Uterus (tissue), 2 donors: ENCODE measurements around the gene CFAP161.

Experiments
- POLR2A ChIP-seq, 2 donors: fragments of 450-650 bp; IDR thresholded peaks; one replicate each; pipeline ENCODE4 v1.6.1; 2016; ENCODE audit warnings: antibody characterized with exemption in 2 of 2, mild to moderate bottlenecking in 1 of 2, moderate library complexity in 1 of 2
- TF ChIP-seq, protein P1 (sequence below), 4 experiments: fragments of 200-600 bp in 2 of 4; fragments of 450-650 bp in 2 of 4; sonication (generic) in 2 of 4; IDR thresholded peaks; one replicate each; pipeline ENCODE4 v1.5.1; 2016 to 2019; ENCODE audit warnings: antibody characterized with exemption in 4 of 4, mild to moderate bottlenecking in 2 of 4, moderate library complexity in 1 of 4

- TF ChIP-seq, protein P1, sequence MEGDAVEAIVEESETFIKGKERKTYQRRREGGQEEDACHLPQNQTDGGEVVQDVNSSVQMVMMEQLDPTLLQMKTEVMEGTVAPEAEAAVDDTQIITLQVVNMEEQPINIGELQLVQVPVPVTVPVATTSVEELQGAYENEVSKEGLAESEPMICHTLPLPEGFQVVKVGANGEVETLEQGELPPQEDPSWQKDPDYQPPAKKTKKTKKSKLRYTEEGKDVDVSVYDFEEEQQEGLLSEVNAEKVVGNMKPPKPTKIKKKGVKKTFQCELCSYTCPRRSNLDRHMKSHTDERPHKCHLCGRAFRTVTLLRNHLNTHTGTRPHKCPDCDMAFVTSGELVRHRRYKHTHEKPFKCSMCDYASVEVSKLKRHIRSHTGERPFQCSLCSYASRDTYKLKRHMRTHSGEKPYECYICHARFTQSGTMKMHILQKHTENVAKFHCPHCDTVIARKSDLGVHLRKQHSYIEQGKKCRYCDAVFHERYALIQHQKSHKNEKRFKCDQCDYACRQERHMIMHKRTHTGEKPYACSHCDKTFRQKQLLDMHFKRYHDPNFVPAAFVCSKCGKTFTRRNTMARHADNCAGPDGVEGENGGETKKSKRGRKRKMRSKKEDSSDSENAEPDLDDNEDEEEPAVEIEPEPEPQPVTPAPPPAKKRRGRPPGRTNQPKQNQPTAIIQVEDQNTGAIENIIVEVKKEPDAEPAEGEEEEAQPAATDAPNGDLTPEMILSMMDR (IDR thresholded peaks at IDR 0.05): no peak
- TF ChIP-seq POLR2A (IDR thresholded peaks at IDR 0.05): no peak
These were observed 35.0 kb upstream of the CFAP161 start for GRCh38 chr15:81098861-81099651.
